Skin of body (tissue), 2 donors: ENCODE results near the gene INPP4B. TPM values are rescaled to one million over a fixed set of nuclear protein-coding genes. Genes with fewer than 3 reads are reported as not detected.
"Not testable (repeated sequence)": the region's sequence is repeated elsewhere in the genome, so short reads cannot be mapped to it uniquely, and the experiment has no call there.

Experiments
- DNase-seq: peaks from one replicate; lab custom pipeline; 2025; lab: John Stamatoyannopoulos, UW
- total RNA-seq: library from RNA; depleted of rRNA; stranded (reverse); fragments of >200 nt; gene quantifications from one replicate; pipeline ENCODE4 v1.2.3, GENCODE V29; 2014

Gene INPP4B
- total RNA-seq, 1 donor from 2014 or later = 28.6 TPM

- no peak for DNase-seq
These were observed 753.2 kb downstream of the INPP4B start for GRCh38 chr4:142092941-142093340.

GRCh38 chr4:142091691-142092182 lies 754.4 kb downstream of the INPP4B start:
- no peak for DNase-seq

GRCh38 chr4:142091085-142091513 lies 755.0 kb downstream of the INPP4B start:
- no peak for DNase-seq

- DNase-seq = peak; percentile 53
These were observed 757.2 kb downstream of the INPP4B start for GRCh38 chr4:142088906-142089305.

- DNase-seq = no peak
These were observed 760.4 kb downstream of the INPP4B start for GRCh38 chr4:142085513-142086292.

GRCh38 chr4:142083264-142083663 lies 762.8 kb downstream of the INPP4B start:
- DNase-seq = no peak

GRCh38 chr4:142081025-142081424 lies 765.1 kb downstream of the INPP4B start:
- no peak for DNase-seq

- DNase-seq = no peak
These were observed 766.1 kb downstream of the INPP4B start for GRCh38 chr4:142079959-142080358.

GRCh38 chr4:142077048-142077447 lies 769.1 kb downstream of the INPP4B start:
- DNase-seq = no peak

GRCh38 chr4:142068304-142068703 lies 777.8 kb downstream of the INPP4B start:
- DNase-seq = not testable (repeated sequence)

- not testable (repeated sequence) for DNase-seq
These were observed 779.5 kb downstream of the INPP4B start for GRCh38 chr4:142066562-142066961.

GRCh38 chr4:142065086-142065647 lies 780.9 kb downstream of the INPP4B start:
- DNase-seq = no peak

GRCh38 chr4:142064181-142064580 lies 781.9 kb downstream of the INPP4B start:
- DNase-seq = no peak

- no peak for DNase-seq
These were observed 800.1 kb downstream of the INPP4B start for GRCh38 chr4:142045996-142046395.

- no peak for DNase-seq
These were observed 801.8 kb downstream of the INPP4B start for GRCh38 chr4:142044271-142044670.

GRCh38 chr4:142043509-142043908 lies 802.6 kb downstream of the INPP4B start:
- DNase-seq = no peak

GRCh38 chr4:142041788-142042187 lies 804.3 kb downstream of the INPP4B start:
- DNase-seq = no peak

GRCh38 chr4:142040043-142040442 lies 806.1 kb downstream of the INPP4B start:
- DNase-seq = no peak

GRCh38 chr4:142036795-142037583 lies 809.1 kb downstream of the INPP4B start:
- DNase-seq = no peak

GRCh38 chr4:142035566-142035965 lies 810.5 kb downstream of the INPP4B start:
- DNase-seq = peak; percentile 15

GRCh38 chr4:142034101-142034500 lies 812.0 kb downstream of the INPP4B start:
- DNase-seq = no peak

GRCh38 chr4:142030010-142030409 lies 816.1 kb downstream of the INPP4B start:
- DNase-seq = no peak
